ENCODE data around the gene MRPS21. TPM values are rescaled to one million over a fixed set of nuclear protein-coding genes. Genes with fewer than 3 reads are reported as not detected.
A peak's percentile ranks its signal among the peaks of the same experiment; 100 is the strongest.

The MRPS21 gene
- total RNA-seq, 1 donor = 29.0 TPM

DNA sequence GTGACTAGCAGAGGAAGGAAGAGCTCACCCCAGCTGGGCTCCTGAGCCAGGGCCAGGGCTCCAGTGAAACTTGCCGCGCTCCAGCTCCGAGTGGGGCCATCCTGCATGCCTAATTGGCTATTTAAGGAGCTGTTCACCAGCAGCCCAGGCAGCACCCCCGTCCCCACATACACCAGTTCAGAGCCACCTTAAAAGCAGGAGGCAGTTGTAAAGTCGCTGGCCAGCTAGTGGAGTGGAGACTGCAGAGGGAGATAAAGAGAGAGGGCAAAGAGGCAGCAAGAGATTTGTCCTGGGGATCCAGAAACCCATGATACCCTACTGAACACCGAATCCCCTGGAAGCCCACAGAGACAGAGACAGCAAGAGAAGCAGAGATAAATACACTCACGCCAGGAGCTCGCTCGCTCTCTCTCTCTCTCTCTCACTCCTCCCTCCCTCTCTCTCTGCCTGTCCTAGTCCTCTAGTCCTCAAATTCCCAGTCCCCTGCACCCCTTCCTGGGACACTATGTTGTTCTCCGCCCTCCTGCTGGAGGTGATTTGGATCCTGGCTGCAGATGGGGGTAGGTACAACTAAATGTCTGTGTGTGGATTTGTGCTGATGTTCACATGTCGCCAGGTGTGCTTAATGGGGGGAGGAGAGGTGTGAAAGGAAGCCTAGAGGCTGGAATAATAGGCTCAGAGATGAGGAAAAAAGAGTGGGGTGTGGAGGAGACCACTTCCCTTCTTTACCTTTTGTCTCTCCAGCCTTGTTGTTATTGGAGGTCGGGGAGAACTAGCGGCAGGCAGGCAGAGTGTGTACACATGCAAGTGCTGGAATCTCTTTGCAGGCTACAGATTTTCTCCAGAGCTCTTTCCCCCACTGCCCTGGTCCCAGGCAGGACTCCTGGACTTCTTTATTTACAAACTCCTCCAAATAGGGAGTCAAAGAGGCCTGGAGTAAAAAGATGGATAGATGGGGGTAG is 35.8 kb upstream of the MRPS21 start, which contains the start of gene CA14:
CA14 (plus strand) TSS at position 151 of the 962 bp plus-strand sequence; CDS start at position 506, 355 bp downstream.
- Histone ChIP-seq H4K20me1 (ENCODE audit: insufficient read depth, low read length) (no peaks in the 10 kb centered on the region), H3K27ac (ENCODE audit: low read depth, low read length) (no peak within 1 kb of the TSS), H3K4me3 (ENCODE audit: insufficient read depth, low read length) (peak within 1 kb of the TSS; percentile 40), H2AFZ (ENCODE audit: low read length) (peak within 1 kb of the TSS; percentile 77), H3K79me2 (ENCODE audit: insufficient read depth, low read length) (no peaks in the 10 kb centered on the region), H3K4me2 (ENCODE audit: insufficient read depth, low read length) (peak within 1 kb of the TSS; percentile 79), H3K27me3 (ENCODE audit: insufficient read depth, low read length) (peaks cover 30% of the 10 kb centered on the region), H3K9me3 (ENCODE audit: low read depth, low read length) (no peaks in the 10 kb centered on the region), H3K36me3 (ENCODE audit: insufficient read depth, low read length) (no peaks in the 10 kb centered on the region), H3K4me1 (ENCODE audit: insufficient read depth, low read length) (peaks cover 17% of the 10 kb centered on the region)
- no peak for TF ChIP-seq CTCF (IDR thresholded peaks at IDR 0.05; ENCODE audit: extremely low read depth, low read depth, low read length)
- peak; percentile 69 for DNase-seq (ENCODE audit: insufficient read length, low spot score, missing footprints)

DNA sequence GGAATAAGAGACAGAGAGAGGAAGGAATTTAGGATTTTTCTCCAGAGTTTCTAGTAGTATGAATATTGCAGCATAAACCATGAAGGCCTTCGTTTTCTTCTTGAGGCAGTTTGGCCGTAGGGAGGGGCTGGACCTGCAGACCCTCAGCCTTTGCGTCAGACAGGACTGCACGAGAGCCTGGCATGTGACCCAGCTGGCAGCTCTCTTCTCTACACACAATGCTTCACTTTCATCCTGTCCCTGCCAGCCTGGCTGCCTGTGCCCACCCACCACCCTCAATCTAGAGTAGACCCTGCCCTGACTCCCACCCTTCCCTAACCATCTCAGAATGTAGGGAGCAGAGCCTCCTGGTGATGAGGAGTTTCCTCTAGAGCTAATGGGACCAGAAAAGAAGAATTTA is 34.4 kb upstream of the MRPS21 start:
- peaks cover 30% of the 10 kb centered on the region for H3K27me3 ChIP-seq (ENCODE audit: insufficient read depth, low read length)
- no peak for TF ChIP-seq CTCF (IDR thresholded peaks at IDR 0.05; ENCODE audit: extremely low read depth, low read depth, low read length)
- no peaks in the 10 kb centered on the region for H3K79me2 ChIP-seq (ENCODE audit: insufficient read depth, low read length)
- no peak overlapping the region for H3K27ac ChIP-seq (ENCODE audit: low read depth, low read length)
- H3K4me1 ChIP-seq (ENCODE audit: insufficient read depth, low read length) = peaks cover 17% of the 10 kb centered on the region
- no peaks in the 10 kb centered on the region for H3K9me3 ChIP-seq (ENCODE audit: low read depth, low read length)
- no peaks in the 10 kb centered on the region for H4K20me1 ChIP-seq (ENCODE audit: insufficient read depth, low read length)
- H2AFZ ChIP-seq (ENCODE audit: low read length) = no peak overlapping the region
- no peak overlapping the region for H3K4me2 ChIP-seq (ENCODE audit: insufficient read depth, low read length)
- H3K36me3 ChIP-seq (ENCODE audit: insufficient read depth, low read length) = no peaks in the 10 kb centered on the region
- peak; percentile 67 for DNase-seq (ENCODE audit: insufficient read length, low spot score, missing footprints)
- H3K4me3 ChIP-seq (ENCODE audit: insufficient read depth, low read length) = no peak overlapping the region

GRCh38 chr1:150259758-150260669 is 33.6 kb upstream of the MRPS21 start:
- H3K4me2 ChIP-seq (ENCODE audit: insufficient read depth, low read length) = no peak overlapping the region
- peak; percentile 26 for DNase-seq (ENCODE audit: insufficient read length, low spot score, missing footprints)
- peaks cover 30% of the 10 kb centered on the region for H3K27me3 ChIP-seq (ENCODE audit: insufficient read depth, low read length)
- no peak overlapping the region for H3K4me3 ChIP-seq (ENCODE audit: insufficient read depth, low read length)
- no peaks in the 10 kb centered on the region for H3K79me2 ChIP-seq (ENCODE audit: insufficient read depth, low read length)
- peaks cover 17% of the 10 kb centered on the region for H3K4me1 ChIP-seq (ENCODE audit: insufficient read depth, low read length)
- H4K20me1 ChIP-seq (ENCODE audit: insufficient read depth, low read length) = no peaks in the 10 kb centered on the region
- H3K27ac ChIP-seq (ENCODE audit: low read depth, low read length) = no peak overlapping the region
- H3K36me3 ChIP-seq (ENCODE audit: insufficient read depth, low read length) = peaks cover 1% of the 10 kb centered on the region
- peak overlapping the region; percentile 24 for H2AFZ ChIP-seq (ENCODE audit: low read length)
- no peak for TF ChIP-seq CTCF (IDR thresholded peaks at IDR 0.05; ENCODE audit: extremely low read depth, low read depth, low read length)
- H3K9me3 ChIP-seq (ENCODE audit: low read depth, low read length) = no peaks in the 10 kb centered on the region

Data from osteoblast (primary cell).